GM23338 (cell line): ENCODE data around the gene NCAN.

Experiments used
- CTCF ChIP-seq, 2 experiments: fragments of 200-600 bp in 1 of 2; sonication (generic) in 1 of 2; conservative IDR thresholded peaks; 2 replicates each; pipeline versions ENCODE4 v1.5.1 to v1.6.1; 2016 to 2017; ENCODE audit warnings: antibody characterized with exemption in 2 of 2, low read depth in 2 of 2, mild to moderate bottlenecking in 2 of 2, moderate library complexity in 1 of 2
- EZH2 ChIP-seq: fragments of 200-600 bp; sonication (generic); IDR thresholded peaks from one replicate; pipeline ENCODE4 v1.8.0; 2017; ENCODE audit warnings: antibody characterized with exemption, mild to moderate bottlenecking, low read depth; ENCODE audit not compliant: unreplicated experiment
- EZH2phosphoT487 ChIP-seq: fragments of 200-600 bp; sonication (generic); IDR thresholded peaks from one replicate; pipeline ENCODE4 v1.8.1; 2018; ENCODE audit warnings: antibody characterized with exemption; ENCODE audit not compliant: unreplicated experiment
- JUNB ChIP-seq: IDR thresholded peaks from one replicate; pipeline ENCODE4 v1.6.1; 2016; ENCODE audit warnings: antibody characterized with exemption; ENCODE audit not compliant: unreplicated experiment
- NANOG ChIP-seq: IDR thresholded peaks from 2 replicates; pipeline ENCODE4 v1.6.1; 2016; ENCODE audit warnings: antibody characterized with exemption, borderline replicate concordance
- POLR2AphosphoS5 ChIP-seq: IDR thresholded peaks from 2 replicates; pipeline ENCODE4 v1.6.1; 2016; ENCODE audit warnings: antibody characterized with exemption, low read depth
- REST ChIP-seq: IDR thresholded peaks from one replicate; pipeline ENCODE4 v1.6.1; 2018; ENCODE audit warnings: antibody characterized with exemption; ENCODE audit not compliant: unreplicated experiment
- ZNF114 ChIP-seq: fragments of 250-450 bp; sonication (Bioruptor Pico); IDR thresholded peaks from 2 replicates; pipeline ENCODE4 v1.5.0; 2020; ENCODE audit warnings: mild to moderate bottlenecking, moderate library complexity
- ZNF462 ChIP-seq: fragments of 250-450 bp; sonication (Bioruptor Pico); IDR thresholded peaks from 2 replicates; pipeline ENCODE4 v1.5.0; 2020; ENCODE audit warnings: mild to moderate bottlenecking, moderate library complexity

- TF ChIP-seq REST (no peak), POLR2AphosphoS5 (no peak), CTCF (conservative IDR thresholded peaks at IDR 0.05; ENCODE audit: low read depth in 2 of 2) (no peak), EZH2 (no peak), EZH2phosphoT487 (no peak), JUNB (no peak), ZNF114 (CRISPR knock-in tag) (no peak), NANOG (no peak), ZNF462 (no peak)
Measured at GRCh38 chr19:19250196-19250801, 38.5 kb downstream of the NCAN start.
